GM18861 (cell line): ENCODE measurements around the gene RETREG3.
"Not testable (repeated sequence)": the region's sequence is repeated elsewhere in the genome, so short reads cannot be mapped to it uniquely, and the experiment has no call there.

Experiments
- ATAC-seq: cut with Tn5 transposase; IDR thresholded peaks from one replicate; pipeline ENCODE4 v1.9.1; 2021; ENCODE audit not compliant: unreplicated experiment

RETREG3 gene, protein sequence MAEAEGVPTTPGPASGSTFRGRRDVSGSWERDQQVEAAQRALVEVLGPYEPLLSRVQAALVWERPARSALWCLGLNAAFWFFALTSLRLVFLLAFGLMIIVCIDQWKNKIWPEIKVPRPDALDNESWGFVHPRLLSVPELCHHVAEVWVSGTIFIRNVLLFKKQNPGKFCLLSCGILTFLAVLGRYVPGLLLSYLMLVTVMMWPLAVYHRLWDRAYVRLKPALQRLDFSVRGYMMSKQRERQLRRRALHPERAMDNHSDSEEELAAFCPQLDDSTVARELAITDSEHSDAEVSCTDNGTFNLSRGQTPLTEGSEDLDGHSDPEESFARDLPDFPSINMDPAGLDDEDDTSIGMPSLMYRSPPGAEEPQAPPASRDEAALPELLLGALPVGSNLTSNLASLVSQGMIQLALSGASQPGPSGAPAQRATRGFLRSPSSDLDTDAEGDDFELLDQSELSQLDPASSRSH

DNA sequence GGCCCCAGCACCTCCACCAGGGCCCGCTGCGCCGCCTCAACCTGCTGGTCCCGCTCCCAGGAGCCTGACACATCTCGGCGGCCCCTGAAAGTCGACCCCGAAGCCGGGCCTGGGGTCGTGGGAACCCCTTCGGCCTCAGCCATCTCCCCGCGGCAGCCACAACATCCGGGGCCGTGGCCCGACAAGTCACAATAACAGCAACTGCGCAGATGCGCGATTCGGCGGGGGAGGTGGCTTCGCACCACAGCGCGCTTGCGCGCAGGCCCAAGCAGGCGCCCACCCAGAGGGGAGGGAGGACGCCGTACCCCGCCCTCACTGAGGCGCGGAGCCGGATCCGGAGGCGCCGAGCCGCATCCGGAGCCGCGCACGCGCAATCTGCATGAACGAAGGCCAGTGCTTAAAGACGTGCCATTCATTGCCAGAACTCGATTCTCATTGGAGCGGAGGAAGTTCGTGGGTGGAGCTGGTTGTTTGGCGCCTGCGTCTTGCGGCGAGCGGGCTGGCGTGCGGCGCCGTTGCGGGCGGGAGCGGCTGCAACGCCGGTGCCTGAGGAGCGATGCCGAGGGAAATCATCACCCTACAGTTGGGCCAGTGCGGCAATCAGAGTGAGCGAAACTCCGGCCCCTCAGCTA lies at the start of gene RETREG3, which contains the start of gene TUBG1:
TSS of gene RETREG3 (minus strand) at position 193 of the 632 bp plus-strand sequence. CDS start at position 143, 50 bp downstream.
TSS of gene TUBG1 (plus strand) at position 502 of the 632 bp plus-strand sequence. CDS start at position 557, 55 bp downstream.
- peak; percentile 86 for ATAC-seq

DNA sequence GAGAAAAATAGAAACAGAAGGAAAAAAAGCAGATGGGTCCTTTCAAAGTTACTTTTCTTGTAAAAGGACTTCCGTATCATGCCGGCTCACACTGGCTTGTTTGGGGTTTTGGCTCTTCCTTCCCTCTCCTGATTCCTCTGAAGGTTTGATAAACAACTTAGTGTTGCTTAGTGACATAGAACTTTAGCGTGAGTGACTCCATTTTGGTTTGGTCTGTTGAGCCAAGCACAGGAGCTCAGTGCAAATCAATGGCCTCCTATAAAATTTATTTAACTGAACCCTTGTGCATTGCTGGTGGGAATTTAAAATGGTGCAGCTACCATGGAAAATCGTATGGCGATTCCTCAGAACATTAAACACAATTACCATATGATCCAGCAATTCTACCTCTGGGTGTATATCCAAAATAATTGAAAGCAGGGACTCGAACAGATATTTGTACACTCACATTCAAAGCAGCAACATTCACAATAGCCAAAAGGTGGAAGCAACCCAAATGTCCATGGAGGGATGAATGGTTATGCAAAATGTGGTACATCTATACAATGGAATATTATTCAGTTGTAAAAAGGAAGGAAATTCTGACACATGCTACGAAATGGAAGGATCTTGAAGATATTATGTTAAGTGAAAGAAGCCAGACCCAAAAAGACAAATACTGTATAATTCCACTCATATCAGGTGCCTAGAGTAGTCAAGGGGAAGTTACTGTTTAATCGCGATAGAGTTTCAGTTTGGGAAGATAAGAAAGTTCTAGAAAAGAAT lies 48.8 kb upstream of the RETREG3 start:
- ATAC-seq: no peak

DNA sequence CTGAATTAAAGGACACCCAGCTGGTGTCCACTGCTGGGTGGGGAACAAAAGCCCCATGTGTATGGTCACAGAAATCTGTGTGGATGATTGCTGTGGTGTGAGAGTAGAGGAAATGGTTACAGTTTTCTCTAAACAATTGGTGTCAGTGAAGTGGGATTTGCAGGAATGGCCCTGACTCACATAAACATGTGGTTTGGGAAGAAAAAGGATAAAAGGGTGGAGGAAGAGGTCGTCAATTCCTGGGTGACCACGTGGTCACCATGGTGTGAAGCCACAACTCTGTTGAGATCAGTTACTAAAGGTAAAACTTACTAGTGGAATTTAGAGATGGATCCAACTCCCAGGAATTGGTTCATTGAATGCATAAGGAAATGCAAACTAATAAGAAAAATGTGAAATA lies 46.4 kb upstream of the RETREG3 start:
- ATAC-seq: no peak

DNA sequence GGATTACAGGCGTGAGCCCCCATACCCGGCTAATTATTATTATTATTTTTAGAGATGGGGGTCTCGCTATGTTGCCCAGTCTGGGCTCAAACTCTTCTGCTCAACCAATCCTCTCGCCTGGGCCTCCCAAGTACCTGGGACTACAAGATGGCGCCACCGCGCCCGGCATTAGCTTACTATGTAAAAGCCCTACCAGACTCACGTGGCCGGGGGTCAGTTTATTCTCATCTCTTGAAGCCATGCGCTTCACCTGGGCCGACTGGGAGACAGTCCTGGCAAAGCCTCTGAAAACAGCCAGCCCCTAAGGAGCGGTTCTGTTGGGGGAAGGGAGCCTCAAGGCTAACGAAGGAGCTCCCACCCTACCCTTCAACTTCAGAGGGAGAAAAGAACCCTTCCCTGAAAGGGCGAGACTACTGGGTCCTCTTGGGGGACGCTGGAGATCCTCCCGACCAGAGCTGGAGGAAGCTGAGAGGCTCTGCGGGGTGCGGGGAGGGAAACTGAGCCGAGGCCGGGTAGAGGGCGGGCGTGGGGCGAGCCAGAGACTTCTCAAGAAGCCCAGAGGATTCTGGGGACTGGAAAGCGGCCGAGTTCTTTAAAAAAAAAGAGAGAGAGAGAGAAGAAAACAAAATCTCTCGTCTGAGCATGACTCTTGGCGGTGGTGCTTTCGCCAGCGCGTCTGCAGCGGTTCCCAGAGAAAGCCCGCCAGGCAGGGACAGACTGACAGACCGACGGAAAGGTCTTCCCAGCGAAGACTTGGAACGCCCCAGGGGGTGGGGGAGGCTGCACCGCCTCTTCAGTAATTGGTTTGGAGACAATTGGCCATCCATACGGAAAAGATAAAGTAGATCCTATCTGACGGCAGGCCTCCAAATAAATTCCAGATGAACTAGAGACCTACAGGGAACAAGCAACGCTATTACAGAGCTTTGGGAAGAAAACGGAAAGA lies 44.3 kb upstream of the RETREG3 start:
- no peak for ATAC-seq

DNA sequence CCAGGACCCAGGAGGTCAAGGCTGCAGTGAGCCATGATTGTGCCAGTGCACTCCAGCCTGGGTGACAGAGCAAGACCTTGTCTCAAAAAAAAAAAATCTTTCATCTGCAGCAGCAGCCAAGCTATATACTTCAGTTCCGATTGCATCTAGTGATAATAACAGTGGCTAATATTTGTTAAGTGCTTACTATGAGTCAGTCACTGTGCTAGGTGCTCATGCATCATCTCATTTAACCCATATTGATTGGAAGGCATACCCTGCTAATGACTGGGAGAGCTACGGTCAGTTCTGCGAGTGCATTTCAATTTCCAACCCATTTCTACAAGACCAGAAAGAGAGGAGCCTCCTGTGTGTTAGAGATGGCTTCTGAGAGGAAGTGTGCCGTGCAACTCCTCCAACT lies 42.2 kb upstream of the RETREG3 start:
- ATAC-seq: no peak

DNA sequence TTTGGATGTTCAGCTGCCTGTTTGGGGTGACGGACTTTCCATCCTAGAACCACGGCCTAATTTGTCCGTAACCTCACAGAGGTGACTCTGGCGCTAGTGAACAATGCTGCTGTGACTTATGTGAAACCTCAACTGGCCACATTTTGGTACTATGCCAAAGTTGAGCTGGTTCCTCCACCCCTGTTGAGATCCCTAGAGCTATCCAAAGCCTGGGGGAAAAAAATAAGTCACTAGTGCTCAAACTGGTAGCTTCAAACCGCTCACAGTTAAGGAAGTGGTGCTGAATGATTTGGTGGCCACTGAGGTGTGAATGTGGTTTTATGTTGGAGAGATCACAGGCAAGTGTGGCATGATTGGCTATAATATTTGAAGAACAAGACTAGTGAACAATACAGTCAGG lies 38.6 kb upstream of the RETREG3 start:
- no peak for ATAC-seq

DNA sequence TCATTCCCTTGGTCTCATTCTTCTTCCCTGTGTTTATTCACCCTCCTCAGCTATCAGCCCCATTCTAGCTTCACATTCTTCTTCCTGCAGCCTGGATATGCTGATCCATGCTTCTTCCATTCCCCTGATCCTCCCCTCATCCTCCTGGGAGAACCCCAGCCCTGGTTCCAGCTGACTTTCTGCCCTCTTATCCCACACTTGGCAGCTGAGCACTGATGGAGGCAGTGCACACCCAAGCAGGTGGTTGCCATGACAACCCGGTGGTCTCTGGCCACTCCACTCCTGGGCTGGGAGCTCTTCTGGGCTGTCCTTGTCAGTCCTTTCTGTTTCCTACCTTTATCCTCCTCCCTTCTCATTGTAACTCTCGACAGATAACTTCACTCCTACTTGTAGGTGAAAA lies 33.2 kb upstream of the RETREG3 start:
- ATAC-seq: no peak

DNA sequence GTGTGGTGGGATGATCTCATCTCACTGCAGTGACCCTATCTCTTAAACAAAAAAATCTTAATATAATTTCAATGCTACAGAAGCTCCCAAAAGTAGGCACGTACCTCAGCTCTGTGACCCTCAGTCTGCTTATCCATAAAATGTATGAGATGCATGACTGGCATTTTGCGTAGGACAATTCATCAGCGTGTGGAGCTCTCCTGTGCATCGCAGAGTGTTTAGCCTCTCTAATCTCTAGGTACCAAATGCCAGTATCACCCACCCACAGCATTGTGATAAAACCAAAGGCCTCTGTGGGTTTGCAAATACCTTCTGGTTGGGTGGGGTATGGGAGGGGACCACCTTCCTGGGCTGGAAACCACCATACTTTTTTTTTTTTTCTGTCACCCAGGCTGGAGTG lies 30.9 kb upstream of the RETREG3 start:
- ATAC-seq: no peak

DNA sequence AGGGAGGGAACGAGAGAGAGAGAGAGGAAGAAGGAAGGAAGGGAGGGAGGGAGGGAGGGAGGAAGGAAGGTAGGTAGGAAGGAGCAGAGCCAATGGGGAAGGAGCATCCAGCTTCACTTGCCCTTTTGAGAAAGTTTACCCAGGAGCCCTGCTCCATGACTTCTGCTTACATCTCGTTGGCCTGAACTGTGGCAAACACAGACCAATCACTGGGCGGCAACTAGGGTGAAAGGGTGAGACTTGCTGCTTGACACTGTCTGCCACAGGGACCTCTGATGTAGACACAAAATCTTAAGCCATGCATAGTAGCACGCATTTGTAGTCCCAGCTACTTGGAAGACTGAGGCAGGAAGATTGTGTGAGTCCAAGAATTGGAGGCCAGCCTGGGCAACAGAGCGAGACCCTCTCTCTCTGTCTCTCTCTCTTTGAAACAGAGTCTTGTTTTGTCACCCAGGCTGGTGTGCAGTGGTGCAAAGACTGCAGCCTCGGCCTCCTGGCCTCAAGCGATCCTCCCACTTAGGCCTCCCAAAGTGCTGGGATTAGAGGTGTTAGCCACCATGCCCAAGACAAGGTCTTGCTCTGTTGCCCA lies 30.4 kb upstream of the RETREG3 start:
- ATAC-seq: no peak

DNA sequence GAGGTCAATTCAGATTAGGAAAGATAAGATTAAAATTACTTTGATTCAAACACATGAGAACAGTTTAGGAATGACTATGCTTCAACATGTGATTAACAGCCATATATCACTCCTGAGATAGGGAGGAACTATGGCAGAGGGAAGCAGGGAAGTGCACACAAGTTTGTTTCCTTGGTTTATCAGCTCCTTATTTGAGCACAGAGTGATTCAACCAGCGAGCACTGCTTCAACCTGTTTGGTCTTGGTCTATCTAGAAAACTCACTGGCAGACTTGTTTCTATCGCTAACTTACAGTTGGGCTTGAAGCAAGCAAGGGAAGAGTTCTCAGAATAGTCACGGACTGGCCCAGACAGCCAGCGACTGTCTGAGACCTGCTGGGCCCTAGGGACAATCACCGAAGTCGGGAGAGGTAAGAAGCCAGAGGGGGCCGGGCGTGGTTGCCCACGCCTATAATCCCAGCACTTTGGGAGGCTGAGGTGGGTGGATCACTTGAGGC lies 23.8 kb upstream of the RETREG3 start:
- ATAC-seq: no peak

DNA sequence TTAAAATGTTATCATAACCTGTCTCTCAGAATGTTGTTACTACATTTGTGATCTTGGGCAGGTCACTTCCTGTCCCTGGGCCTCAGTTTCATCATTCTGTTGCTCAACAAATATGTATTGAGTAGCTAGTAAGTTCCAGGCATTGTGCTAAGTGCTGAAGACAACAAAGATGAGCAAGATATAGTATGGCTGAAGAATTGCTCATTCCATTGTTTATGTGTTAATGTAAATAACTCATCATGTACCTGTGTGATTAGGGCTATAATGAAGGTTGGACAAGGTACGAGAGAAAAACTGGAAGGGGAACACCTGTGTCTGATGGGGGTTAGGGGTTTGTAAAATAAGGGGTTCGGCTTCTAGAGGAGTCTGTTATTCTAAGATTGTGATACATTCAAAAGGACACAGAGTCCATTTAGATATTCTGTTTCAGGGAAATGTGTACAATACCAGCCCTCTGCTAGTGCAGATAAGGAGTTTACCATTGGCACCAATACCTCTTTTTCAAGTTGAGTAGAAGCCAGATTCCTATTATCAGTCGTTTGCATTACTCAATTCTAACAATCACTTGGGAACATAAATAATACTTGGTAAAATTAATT lies 20.3 kb upstream of the RETREG3 start:
- ATAC-seq: no peak

DNA sequence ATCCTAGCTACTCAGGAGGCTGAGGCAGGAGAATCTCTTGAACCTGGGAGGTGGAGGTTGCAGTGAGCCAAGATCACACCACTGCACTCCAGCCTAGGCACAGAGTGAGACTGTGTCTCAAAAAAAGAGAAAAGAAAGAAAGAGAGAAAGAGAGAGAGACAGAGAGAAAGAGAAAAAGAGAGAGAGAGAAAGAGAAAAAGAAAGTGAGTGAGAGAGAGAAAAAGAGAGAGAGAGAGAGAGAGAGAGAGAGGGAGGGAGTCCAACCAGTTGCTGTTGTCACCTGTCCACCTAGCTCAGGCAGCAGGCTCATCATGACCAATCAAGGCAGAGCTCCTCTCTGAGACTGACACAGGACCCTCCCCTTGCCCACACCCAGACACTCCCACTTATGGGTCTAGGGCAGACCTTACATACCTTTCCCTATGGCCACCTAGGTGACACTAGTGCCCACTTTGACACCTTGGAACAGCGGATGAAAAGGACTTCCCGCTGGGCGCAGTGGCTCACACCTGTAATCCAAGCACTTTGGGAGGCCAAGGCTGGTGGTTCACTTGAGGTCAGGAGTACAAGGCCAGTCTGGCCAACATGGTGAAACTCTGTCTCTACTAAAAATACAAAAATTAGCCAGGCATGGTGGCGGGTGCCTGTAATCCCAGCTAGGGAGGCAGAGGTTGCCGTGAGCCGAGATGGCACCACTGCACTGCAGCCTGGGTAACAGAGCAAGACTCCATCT lies 18.0 kb upstream of the RETREG3 start:
- ATAC-seq: not testable (repeated sequence)

DNA sequence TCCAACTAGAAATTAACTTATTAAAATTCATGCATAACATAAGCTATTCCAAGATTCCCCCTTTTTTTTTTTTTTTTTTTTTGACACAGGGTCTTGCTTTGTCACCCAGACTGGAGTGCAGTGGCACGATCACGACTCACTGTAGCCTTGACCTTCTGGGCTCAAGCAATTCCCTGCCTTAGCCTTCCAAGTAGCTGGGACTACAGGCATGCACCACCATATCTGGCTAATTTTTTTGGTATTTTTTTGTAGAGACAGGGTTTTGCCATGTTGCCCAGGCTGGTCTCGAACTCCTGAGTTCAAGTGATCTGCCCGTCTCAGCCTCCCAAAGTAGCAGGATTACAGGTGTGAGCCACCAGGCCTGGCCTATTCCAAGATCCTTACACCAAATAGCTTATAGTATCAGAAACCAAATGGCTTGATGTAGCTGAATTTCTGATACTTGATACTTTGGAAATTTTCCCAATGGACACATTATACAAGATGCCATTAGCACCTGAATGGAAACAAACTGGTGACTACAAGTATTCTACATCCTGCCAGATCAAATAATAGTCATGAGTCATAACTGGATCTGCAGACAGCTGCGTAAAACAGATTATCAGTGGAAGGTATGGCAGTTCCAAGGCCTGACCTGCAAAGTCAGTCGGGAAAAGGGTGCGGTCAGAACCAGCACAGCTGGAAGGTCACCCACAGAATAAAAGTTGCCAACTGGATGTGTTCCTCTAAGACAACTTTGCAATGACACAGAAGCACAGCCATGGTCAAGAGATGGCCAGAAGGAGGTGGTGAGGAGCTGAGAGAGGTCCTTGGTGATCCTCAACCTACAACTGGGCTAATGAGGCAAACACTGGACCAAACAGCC lies 14.8 kb upstream of the RETREG3 start:
- ATAC-seq: no peak

DNA sequence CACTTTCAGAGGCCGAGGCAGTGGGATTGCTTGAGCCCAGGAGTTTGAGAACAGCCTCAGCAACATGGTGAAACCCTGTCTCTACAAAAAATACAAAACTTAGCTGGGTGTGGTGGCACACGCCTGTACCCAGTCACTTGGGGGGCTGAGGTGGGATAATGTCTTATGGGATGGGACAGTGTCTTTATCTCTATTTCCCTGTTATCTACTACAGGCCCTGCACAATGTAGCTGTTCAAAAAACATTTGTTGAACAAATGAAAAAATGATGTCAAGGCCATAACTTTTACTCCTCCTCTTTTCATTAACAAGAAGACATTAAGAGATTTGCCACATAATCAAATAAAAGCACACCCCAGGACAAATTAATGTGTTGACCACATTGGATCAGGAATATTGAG lies 14.1 kb upstream of the RETREG3 start:
- no peak for ATAC-seq

DNA sequence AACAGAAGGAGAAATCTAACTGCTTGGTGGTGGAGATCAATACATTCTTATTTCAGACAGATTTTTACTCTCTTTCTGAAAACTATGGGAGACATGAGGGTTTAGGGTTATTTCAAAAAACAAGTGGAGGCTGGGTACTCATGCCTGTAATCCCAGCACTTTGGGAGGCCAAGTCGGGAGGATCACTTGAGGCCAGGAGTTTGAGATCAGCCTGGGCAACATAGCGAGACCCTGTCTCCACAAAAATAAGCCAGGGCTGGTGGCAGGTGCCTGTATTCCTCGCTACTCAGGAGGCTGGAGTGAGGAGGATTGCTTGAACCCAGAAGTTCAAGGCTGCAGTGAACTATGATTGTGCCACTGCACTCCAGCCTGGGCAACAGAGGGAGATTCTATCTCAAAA lies 12.8 kb upstream of the RETREG3 start:
- not testable (repeated sequence) for ATAC-seq

DNA sequence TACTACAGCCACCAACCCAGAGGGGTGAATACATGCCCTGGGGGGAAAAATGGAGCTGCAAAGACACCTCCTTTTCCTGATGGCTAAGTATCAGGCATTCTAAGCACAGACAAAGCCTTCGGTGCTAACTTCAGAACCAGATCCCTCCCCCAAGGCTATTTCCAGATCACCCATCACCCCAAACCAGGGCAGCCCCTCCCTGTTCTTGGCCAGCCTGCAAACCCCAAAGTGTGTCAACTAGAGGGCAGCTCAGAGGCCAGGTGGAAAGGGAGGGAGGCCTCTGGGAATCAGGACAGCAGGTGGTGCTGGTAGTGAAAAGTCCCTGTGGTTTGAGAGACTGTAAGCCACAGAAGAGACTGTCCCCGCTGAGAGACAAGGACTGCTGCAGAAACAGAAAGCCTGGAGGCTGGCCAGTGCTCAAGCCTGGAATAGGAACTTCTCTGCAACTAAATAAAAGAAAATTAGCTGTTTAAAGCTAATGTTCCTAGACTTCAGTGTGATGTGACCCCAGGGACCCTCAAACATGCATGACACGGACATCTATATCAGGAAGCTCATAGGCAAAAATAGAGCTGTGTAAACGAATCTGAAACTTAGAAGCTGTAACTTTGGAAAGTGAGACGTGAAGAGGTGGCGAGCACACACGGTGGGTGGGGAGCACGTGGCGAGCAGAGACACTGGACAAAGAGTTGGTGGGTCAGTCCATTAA lies 9.4 kb upstream of the RETREG3 start:
- ATAC-seq: peak; percentile 66

DNA sequence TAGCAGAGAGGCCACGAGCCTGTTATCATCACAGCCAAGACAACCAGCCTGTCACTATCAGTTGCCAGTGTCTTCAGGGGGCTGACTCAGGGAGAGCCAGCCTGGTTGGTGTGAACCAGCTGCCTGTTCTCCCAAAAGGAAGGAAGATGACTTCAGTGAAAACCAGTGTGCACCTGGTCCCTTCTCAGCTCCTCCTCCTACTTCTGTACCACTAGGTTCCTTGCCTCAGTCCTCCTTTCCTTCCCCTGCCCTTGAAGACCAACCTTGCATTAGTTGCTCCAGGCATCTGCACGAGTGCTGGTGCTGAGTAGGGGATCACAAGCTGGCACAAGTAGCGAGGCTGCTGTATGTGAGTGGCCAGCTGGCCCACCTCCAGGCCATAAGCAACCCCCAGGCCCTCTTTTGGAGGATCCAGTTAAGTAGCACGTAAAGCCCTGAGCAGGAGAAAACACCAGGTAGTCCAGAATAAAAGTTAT lies 8.8 kb upstream of the RETREG3 start:
- ATAC-seq: peak; percentile 8
